GM12878 (cell line): ENCODE measurements around the gene IGLON5. TPM values are rescaled to one million over a fixed set of nuclear protein-coding genes. Genes with fewer than 3 reads are reported as not detected.

ENCODE experiments used
- ATF2 ChIP-seq: IDR thresholded peaks from 2 replicates; pipeline ENCODE4 v1.6.1; 2012; ENCODE audit warnings: low read length, inconsistent platforms
- BRCA1 ChIP-seq: IDR thresholded peaks from 2 replicates; pipeline ENCODE4 v1.6.1; 2011; ENCODE audit warnings: low read depth, low read length, improper control_type of control experiment
- CBFB ChIP-seq: IDR thresholded peaks from 2 replicates; pipeline ENCODE4 v1.6.1; 2016; ENCODE audit warnings: antibody characterized with exemption, low read depth
- CEBPB ChIP-seq, 2 experiments: fragments of 150-350 bp in 1 of 2; IDR thresholded peaks; 2 replicates each; pipeline ENCODE4 v1.6.1; 2012 to 2014; ENCODE audit warnings: low read depth in 2 of 2, low read length in 2 of 2, borderline replicate concordance in 1 of 2, inconsistent platforms in 1 of 2
- CEBPZ ChIP-seq: fragments of 150-350 bp; IDR thresholded peaks from 2 replicates; pipeline ENCODE4 v1.6.1; 2016; ENCODE audit warnings: low read depth, low read length
- CHD2 ChIP-seq: IDR thresholded peaks from 2 replicates; pipeline ENCODE4 v1.6.1; 2011; ENCODE audit warnings: low read depth, low read length, improper control_type of control experiment, borderline replicate concordance
- HDGF ChIP-seq: fragments of 450-650 bp; IDR thresholded peaks from 2 replicates; pipeline ENCODE4 v1.6.1; 2016; ENCODE audit warnings: antibody characterized with exemption
- NBN ChIP-seq: fragments of 450-650 bp; IDR thresholded peaks from 2 replicates; pipeline ENCODE4 v1.6.1; 2016
- NFYB ChIP-seq: IDR thresholded peaks from 2 replicates; pipeline ENCODE4 v1.6.1; 2011; ENCODE audit warnings: low read depth, mild to moderate bottlenecking, low read length, improper control_type of control experiment, moderate library complexity; ENCODE audit not compliant: insufficient read depth
- NKRF ChIP-seq: fragments of 450-650 bp; conservative IDR thresholded peaks from 2 replicates; pipeline ENCODE4 v1.6.1; 2017; ENCODE audit warnings: mild to moderate bottlenecking, moderate library complexity
- POU2F2 ChIP-seq: IDR thresholded peaks from 3 replicates; pipeline ENCODE4 v1.6.1; 2011; ENCODE audit warnings: low read depth, mild to moderate bottlenecking, low read length, borderline replicate concordance
- YY1 ChIP-seq: IDR thresholded peaks from 2 replicates; pipeline ENCODE4 v1.6.1; 2011; ENCODE audit warnings: low read depth, mild to moderate bottlenecking, low read length
- polyA plus RNA-seq, 11 experiments: library from polyadenylated mRNA; depleted of rRNA in 4 of 11; unstranded in 6 of 11; stranded (reverse) in 5 of 11; fragments of >200 nt; fragmentation: Nextera tagmentation in 4 of 11; fragmentation: Illumina TruSeq in 1 of 11; extraction: Ambion mirVana in 4 of 11; extraction: Trizol in 1 of 11; gene quantifications; 1 replicate in 1 of 11; 2 replicates in 10 of 11; pipeline versions ENCODE4 v1.2.1 to v1.2.3, GENCODE V29; 2011 to 2016; ENCODE audit warnings: inconsistent platforms in 2 of 11, missing spikeins in 2 of 11, low read depth in 1 of 11
- total RNA-seq, 4 experiments: library from RNA; depleted of rRNA in 3 of 4; stranded (reverse); fragments of >200 nt in 3 of 4; fragmentation: Illumina TruSeq in 1 of 4; extraction: Trizol in 1 of 4; gene quantifications; 2 replicates each; pipeline versions ENCODE4 v1.2.1 to v1.2.3, GENCODE V29; 2013 to 2021

The IGLON5 gene
- total and polyA plus RNA-seq, 10 of the 15 experiments (the other 5 are each of a cell fraction or from before 2014, with no cell fraction given): not detected

DNA sequence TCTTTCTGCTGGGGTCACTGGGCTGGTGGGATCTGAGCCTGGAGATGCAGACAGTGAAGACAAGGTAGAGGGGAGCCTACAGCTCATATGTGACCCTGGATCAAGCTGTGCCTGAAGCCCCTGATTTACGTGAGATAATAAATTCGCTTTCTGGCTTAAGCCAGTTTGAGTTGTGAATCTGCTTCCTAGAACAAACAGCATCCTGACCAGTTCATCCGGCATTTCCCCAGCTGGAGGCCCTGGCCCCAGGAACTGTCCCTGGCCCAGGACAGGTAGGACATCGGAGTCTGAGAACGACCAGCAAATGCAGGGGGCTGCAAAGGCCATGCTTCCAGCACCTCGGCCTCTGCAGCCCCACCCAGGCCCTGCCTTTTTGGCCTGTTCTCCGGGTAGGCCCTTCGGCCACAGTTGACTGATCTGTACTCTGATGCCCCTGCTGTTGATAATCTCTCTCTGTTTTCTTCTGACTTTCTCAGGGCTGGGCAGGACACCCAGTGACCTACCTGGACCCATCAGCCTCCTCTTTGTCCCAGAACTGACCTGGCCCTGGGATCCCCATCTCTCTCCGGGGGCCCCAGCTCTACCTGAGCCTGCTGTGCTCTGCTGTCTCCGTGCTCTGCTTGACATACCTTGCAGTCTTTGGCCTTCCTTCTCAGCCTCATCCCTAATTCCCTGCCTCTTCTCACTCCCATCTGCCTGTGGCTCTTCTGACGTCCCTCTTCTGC, 40.0 kb downstream of the IGLON5 start (continued):
- TF ChIP-seq HDGF (no peak), NFYB (no peak), NKRF (no peak), CHD2 (no peak), NBN (no peak), YY1 (no peak), POU2F2 (no peak), CEBPZ (no peak), ATF2 (no peak), CBFB (no peak), CEBPB (IDR thresholded peaks at IDR 0.05; ENCODE audit: borderline replicate concordance in 1 of 2, low read depth in 2 of 2, low read length in 2 of 2) (no peak), BRCA1 (no peak)
